Endothelial cell of umbilical vein (primary cell): ENCODE results near the gene IPO5.

Experiments used
- CTCF ChIP-seq, 2 donors: IDR thresholded peaks; 1 replicate in 1 of 2; 2 replicates in 1 of 2; pipeline ENCODE4 v1.5.1; 2011; ENCODE audit warnings: low read length in 2 of 2, mild to moderate bottlenecking in 2 of 2, moderate library complexity in 2 of 2, control low read depth in 1 of 2, inconsistent platforms in 1 of 2, low read depth in 1 of 2; ENCODE audit not compliant: insufficient read depth in 1 of 2; ENCODE audit errors: extremely low read depth in 1 of 2
- EZH2 ChIP-seq: IDR thresholded peaks from 2 replicates; pipeline ENCODE4 v1.6.1; 2012; ENCODE audit warnings: borderline replicate concordance, low read depth, mild to moderate bottlenecking, moderate library complexity, low read length, inconsistent platforms; ENCODE audit not compliant: severe bottlenecking
- POLR2A ChIP-seq: IDR thresholded peaks from 2 replicates; pipeline ENCODE4 v1.6.1; 2012; ENCODE audit warnings: low read depth, mild to moderate bottlenecking, control low read depth, low read length
- POLR2AphosphoS5 ChIP-seq: IDR thresholded peaks from 2 replicates; pipeline ENCODE4 v1.6.1; 2012; ENCODE audit warnings: low read depth, mild to moderate bottlenecking, control low read depth, low read length, moderate library complexity; ENCODE audit not compliant: insufficient read depth

GRCh38 chr13:98007001-98007400 is 53.5 kb downstream of the IPO5 start:
- TF ChIP-seq EZH2 (no peak), CTCF (IDR thresholded peaks at IDR 0.05; ENCODE audit: extremely low read depth in 1 of 2, insufficient read depth in 1 of 2, low read depth in 1 of 2, low read length in 2 of 2) (no peak), POLR2AphosphoS5 (no peak), POLR2A (no peak)
